Stomach (tissue), 9 donors: ENCODE results near the gene HDLBP. TPM values are rescaled to one million over a fixed set of nuclear protein-coding genes. Genes with fewer than 3 reads are reported as not detected.
A peak's percentile ranks its signal among the peaks of the same experiment; 100 is the strongest.

ENCODE experiments used
- DNase-seq, 2 donors: peaks; one replicate each; pipeline versions ENCODE4 v3.0.0 to v3.0.0-alpha.2; 2013 to 2019
- H3K27ac ChIP-seq, 5 donors: fragments of 200-600 bp in 4 of 5; sonication (generic) in 4 of 5; one replicate each; pipeline ENCODE4 v1.5.1; 2013 to 2019; ENCODE audit warnings: mild to moderate bottlenecking in 1 of 5, moderate library complexity in 1 of 5
- H3K27me3 ChIP-seq, 3 donors: fragments of 200-600 bp; sonication (generic); one replicate each; pipeline ENCODE4 v1.5.1; 2017 to 2019; ENCODE audit warnings: mixed run types in 1 of 3
- H3K36me3 ChIP-seq, 4 donors: fragments of 200-600 bp; sonication (generic); 1 replicate in 3 of 4; 2 replicates in 1 of 4; pipeline ENCODE4 v1.5.1; 2016 to 2019
- H3K4me1 ChIP-seq, 4 donors: fragments of 200-600 bp; sonication (generic); one replicate each; pipeline ENCODE4 v1.5.1; 2016 to 2019
- H3K4me3 ChIP-seq, 4 donors: fragments of 200-600 bp; sonication (generic) in 3 of 4; one replicate each; pipeline ENCODE4 v1.5.1; 2016 to 2019; ENCODE audit warnings: mild to moderate bottlenecking in 1 of 4
- H3K9me3 ChIP-seq, 4 donors: fragments of 200-600 bp; sonication (generic); one replicate each; pipeline ENCODE4 v1.5.1; 2016 to 2019
- CTCF ChIP-seq, 7 experiments: fragments of 450-650 bp in 4 of 7; fragments of 200-600 bp in 3 of 7; sonication (generic) in 3 of 7; IDR thresholded peaks; one replicate each; pipeline ENCODE4 v1.5.1; 2016 to 2019; ENCODE audit warnings: antibody characterized with exemption in 7 of 7, control low read depth in 2 of 7, mild to moderate bottlenecking in 1 of 7
- EP300 ChIP-seq: sonication (generic); formaldehyde crosslinking; IDR thresholded peaks from one replicate; pipeline ENCODE4 v1.6.1; 2017; ENCODE audit warnings: antibody characterized with exemption
- POLR2A ChIP-seq, 4 donors: fragments of 450-650 bp; IDR thresholded peaks; one replicate each; pipeline ENCODE4 v1.6.1; 2016; ENCODE audit warnings: antibody characterized with exemption in 4 of 4, control low read depth in 2 of 4, mild to moderate bottlenecking in 1 of 4, moderate library complexity in 1 of 4
- POLR2AphosphoS5 ChIP-seq, 3 donors: sonication (generic); formaldehyde crosslinking; IDR thresholded peaks; one replicate each; pipeline ENCODE4 v1.6.1; 2016; ENCODE audit warnings: antibody characterized with exemption in 3 of 3
- WGBS, 5 donors: extraction: QIAGEN DNeasy Blood & Tissue Kit in 3 of 5; methylation state at CpG; one replicate each; pipeline versions ENCODE4 v1.1.5 to v1.1.7; 2013 to 2018; 5-methylcytosine and 5-hydroxymethylcytosine counted together
- intact Hi-C: fragments of 100-400 bp; cut with DNase I; formaldehyde crosslinking; loops from one replicate; pipeline ENCODE4 v1.15.1; 2023; ENCODE audit warnings: low total_unique reads
- polyA plus RNA-seq, 3 donors: library from polyadenylated mRNA; stranded (reverse); fragments of 200-250 nt; gene quantifications; one replicate each; pipeline ENCODE4 v1.2.3, GENCODE V29; 2013
- total RNA-seq, 5 donors: library from RNA; depleted of rRNA; stranded (reverse); fragments of >200 nt; gene quantifications; one replicate each; pipeline versions ENCODE4 v1.1.0 to v1.2.3, GENCODE V29; 2014 to 2016
- donor health status: healthy with polysubstance abuse.
- donor health status: Bipolar disorder and iron deficiency.
- donor health status: healthy.

The HDLBP gene
- total and polyA plus RNA-seq, 8 donors: 171 to 752 (median 397) TPM

GRCh38 chr2:241359481-241360045 is 44.1 kb upstream of the HDLBP start:
- intact Hi-C loops: no loop called here
- 49 to 68% (median 66%) methylated on average over 7 of the region's 7 CpGs for WGBS, 5 donors
- peak overlapping the region; percentile 19 to 97 (median 96) for H3K27ac ChIP-seq
- TF ChIP-seq EP300: no peak
- no peak for TF ChIP-seq CTCF (IDR thresholded peaks at IDR 0.05)
- TF ChIP-seq POLR2A (IDR thresholded peaks at IDR 0.05): no peak
- no peak for TF ChIP-seq POLR2AphosphoS5 (IDR thresholded peaks at IDR 0.05)
- H3K4me1 ChIP-seq: peaks cover 19 to 84% (median 58%) of the 10 kb centered on the region in 4 donors
- no peak for DNase-seq
- H3K27me3 ChIP-seq: no peaks in the 10 kb centered on the region
- H3K9me3 ChIP-seq: no peaks in the 10 kb centered on the region
- peaks cover 0 to 2% (median under 1%) of the 10 kb centered on the region in 4 donors for H3K36me3 ChIP-seq
- no peak overlapping the region for H3K4me3 ChIP-seq

GRCh38 chr2:241358470-241358869 is 43.0 kb upstream of the HDLBP start:
- peak overlapping the region in 2 of 4 donors; percentile 12 to 84 for H3K4me3 ChIP-seq
- H3K27me3 ChIP-seq: no peaks in the 10 kb centered on the region
- 33 to 52% (median 35%) methylated on average over 5 of the region's 5 CpGs for WGBS, 5 donors
- no peaks in the 10 kb centered on the region for H3K9me3 ChIP-seq
- intact Hi-C loops: no loop called here
- peaks cover 2 to 13% (median 8%) of the 10 kb centered on the region in 4 donors for H3K36me3 ChIP-seq
- H3K4me1 ChIP-seq: peaks cover 20 to 77% (median 50%) of the 10 kb centered on the region in 4 donors
- peak overlapping the region in 4 of 5 donors; percentile 90 to 97 (median 96) for H3K27ac ChIP-seq
- peak in 2 of 3 donors; percentile 18 to 66 for TF ChIP-seq POLR2AphosphoS5 (IDR thresholded peaks at IDR 0.05)
- TF ChIP-seq CTCF (IDR thresholded peaks at IDR 0.05): no peak
- peak in 1 of 2 donors; percentile 81 for DNase-seq

- H3K27ac ChIP-seq: peak overlapping the region; percentile 60 to 97 (median 96)
- H3K4me3 ChIP-seq: peak overlapping the region in 3 of 4 donors; percentile 70 to 84 (median 83)
- no peaks in the 10 kb centered on the region for H3K27me3 ChIP-seq
- peaks cover 22 to 70% (median 46%) of the 10 kb centered on the region in 4 donors for H3K4me1 ChIP-seq
- WGBS, 5 donors: 18 to 55% (median 25%) methylated on average over 3 of the region's 3 CpGs
- TF ChIP-seq POLR2A (IDR thresholded peaks at IDR 0.05) (no peak), POLR2AphosphoS5 (IDR thresholded peaks at IDR 0.05) (no peak), CTCF (IDR thresholded peaks at IDR 0.05) (no peak), EP300 (no peak)
- peaks cover 11 to 22% (median 17%) of the 10 kb centered on the region in 4 donors for H3K36me3 ChIP-seq
- H3K9me3 ChIP-seq: no peaks in the 10 kb centered on the region
- intact Hi-C loops: no loop called here
- no peak for DNase-seq
These were observed 42.1 kb upstream of the HDLBP start for GRCh38 chr2:241357531-241357930.

DNA sequence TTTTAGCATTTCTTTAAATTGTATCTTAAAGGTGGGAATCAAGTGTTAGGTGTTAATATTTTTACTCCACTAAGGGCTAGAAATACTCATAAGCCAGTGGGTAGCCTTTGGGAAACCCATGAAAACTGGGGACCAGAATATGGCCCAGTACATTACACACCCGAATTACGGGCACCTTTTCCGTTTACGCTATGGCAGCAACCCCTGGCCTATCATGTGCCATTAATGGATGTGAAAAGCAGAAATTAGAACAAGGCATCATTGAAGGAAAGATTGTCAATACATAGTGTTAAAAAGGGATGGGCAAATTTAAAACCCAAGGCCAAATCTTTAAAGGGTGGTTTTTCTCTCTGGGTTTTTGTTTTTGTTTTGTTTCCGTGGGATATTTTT is 41.4 kb upstream of the HDLBP start:
- peaks cover 28 to 70% (median 48%) of the 10 kb centered on the region in 4 donors for H3K4me1 ChIP-seq
- intact Hi-C loops: no loop called here
- no peaks in the 10 kb centered on the region for H3K9me3 ChIP-seq
- WGBS, 5 donors: 7 to 20% (median 11%) methylated on average over 5 of the region's 5 CpGs
- H3K36me3 ChIP-seq: peaks cover 18 to 29% (median 24%) of the 10 kb centered on the region in 4 donors
- TF ChIP-seq POLR2A (IDR thresholded peaks at IDR 0.05) (no peak), POLR2AphosphoS5 (IDR thresholded peaks at IDR 0.05) (no peak), CTCF (IDR thresholded peaks at IDR 0.05) (no peak), EP300 (no peak)
- H3K27ac ChIP-seq: peak overlapping the region; percentile 90 to 97 (median 96)
- no peaks in the 10 kb centered on the region for H3K27me3 ChIP-seq
- peak overlapping the region; percentile 70 to 87 (median 84) for H3K4me3 ChIP-seq
- no peak for DNase-seq
